Measurements from ENCODE around the gene NEU2. TPM values are rescaled to one million over a fixed set of nuclear protein-coding genes. Genes with fewer than 3 reads are reported as not detected.

The NEU2 gene
- total RNA-seq, 1 donor: not detected

DNA sequence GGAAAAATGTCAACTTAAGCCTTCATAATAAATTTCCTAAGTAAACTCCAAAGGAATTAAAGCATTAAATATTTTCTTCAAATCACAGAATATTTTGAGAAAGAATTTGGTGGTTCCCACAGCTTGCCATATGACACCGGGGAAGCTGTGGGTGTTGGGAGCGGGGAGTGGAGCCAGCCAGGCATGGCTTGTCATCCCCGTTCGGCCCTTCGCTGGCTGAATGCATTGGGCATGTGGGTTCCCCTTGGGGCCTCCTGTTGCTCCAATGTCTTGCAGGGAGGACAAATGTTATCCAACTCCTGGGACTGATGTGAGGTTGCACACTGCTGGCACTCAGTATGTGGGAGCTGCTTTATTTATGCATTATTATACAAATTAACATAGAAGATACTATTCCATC lies 38.0 kb upstream of the NEU2 start:
- no peak overlapping the region for H3K4me3 ChIP-seq (ENCODE audit: low read depth, low read length)
- DNase-seq (ENCODE audit: low read depth): no peak
- TF ChIP-seq, protein P1, sequence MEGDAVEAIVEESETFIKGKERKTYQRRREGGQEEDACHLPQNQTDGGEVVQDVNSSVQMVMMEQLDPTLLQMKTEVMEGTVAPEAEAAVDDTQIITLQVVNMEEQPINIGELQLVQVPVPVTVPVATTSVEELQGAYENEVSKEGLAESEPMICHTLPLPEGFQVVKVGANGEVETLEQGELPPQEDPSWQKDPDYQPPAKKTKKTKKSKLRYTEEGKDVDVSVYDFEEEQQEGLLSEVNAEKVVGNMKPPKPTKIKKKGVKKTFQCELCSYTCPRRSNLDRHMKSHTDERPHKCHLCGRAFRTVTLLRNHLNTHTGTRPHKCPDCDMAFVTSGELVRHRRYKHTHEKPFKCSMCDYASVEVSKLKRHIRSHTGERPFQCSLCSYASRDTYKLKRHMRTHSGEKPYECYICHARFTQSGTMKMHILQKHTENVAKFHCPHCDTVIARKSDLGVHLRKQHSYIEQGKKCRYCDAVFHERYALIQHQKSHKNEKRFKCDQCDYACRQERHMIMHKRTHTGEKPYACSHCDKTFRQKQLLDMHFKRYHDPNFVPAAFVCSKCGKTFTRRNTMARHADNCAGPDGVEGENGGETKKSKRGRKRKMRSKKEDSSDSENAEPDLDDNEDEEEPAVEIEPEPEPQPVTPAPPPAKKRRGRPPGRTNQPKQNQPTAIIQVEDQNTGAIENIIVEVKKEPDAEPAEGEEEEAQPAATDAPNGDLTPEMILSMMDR (IDR thresholded peaks at IDR 0.05; ENCODE audit: insufficient read depth, low read depth, low read length): no peak

DNA sequence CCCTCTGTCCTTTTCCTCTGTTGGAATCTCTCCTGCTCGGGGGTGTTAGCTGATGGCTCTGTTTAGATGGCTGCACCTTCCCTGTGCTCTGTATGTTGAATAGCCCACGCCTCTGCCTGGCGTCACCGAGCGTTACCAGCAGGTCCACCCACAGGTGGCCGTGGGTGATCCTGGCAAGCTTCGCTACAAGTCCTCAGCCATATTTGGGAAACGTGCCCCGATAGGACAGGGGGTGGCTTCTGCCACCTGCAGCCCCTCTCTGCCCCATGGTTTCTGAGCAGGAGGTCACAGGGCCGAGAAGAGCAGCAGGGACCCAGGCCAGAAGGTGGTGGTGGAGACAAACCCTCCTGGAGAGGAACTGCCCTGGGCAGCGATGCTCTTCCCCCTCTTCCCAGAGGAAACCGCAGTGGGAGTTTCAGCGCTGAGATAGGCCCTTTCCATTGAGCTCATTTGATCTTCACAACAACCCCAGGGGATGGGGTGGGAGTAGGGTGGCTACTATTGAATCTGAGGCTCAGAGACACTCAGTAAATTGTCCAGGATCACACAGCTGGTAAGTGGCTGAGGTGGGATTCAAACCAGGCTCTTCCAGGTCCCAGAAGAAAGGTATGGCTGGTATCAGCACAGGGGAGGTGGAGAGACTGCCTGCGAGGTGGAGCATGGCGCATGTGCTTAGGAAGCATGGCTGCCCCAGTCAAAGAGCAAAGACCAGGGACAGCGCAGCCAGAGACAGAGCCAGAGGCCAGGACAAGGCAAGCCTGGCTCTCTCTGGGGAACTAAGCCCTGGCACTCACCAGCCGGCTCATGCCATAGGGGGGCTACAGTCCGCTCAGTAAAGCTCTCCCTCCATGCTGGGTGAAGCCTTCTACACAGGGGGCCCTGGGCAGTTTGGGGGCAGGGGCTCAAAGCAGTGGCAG lies 34.5 kb upstream of the NEU2 start:
- no peak overlapping the region for H3K4me3 ChIP-seq (ENCODE audit: low read depth, low read length)
- DNase-seq (ENCODE audit: low read depth): no peak
- TF ChIP-seq, protein P1 (IDR thresholded peaks at IDR 0.05; ENCODE audit: insufficient read depth, low read depth, low read length): no peak

DNA sequence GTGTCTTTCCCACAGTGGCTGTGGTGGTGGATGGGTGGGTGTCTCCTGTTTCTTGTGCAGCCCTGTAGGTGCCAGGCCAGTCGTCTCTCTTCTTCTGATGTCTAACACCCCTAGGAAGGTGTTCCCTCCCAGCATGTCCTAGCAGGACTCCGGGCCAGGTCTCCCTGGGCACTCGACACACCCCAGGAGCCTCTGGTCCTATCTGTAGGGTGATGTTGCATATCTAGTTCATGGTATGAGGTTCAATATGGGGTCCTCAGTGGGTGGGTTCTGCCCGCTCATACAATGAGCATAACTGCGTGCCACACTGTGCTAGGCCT lies 33.8 kb upstream of the NEU2 start:
- DNase-seq (ENCODE audit: low read depth): no peak
- TF ChIP-seq, protein P1 (IDR thresholded peaks at IDR 0.05; ENCODE audit: insufficient read depth, low read depth, low read length): no peak
- H3K4me3 ChIP-seq (ENCODE audit: low read depth, low read length): no peak overlapping the region

DNA sequence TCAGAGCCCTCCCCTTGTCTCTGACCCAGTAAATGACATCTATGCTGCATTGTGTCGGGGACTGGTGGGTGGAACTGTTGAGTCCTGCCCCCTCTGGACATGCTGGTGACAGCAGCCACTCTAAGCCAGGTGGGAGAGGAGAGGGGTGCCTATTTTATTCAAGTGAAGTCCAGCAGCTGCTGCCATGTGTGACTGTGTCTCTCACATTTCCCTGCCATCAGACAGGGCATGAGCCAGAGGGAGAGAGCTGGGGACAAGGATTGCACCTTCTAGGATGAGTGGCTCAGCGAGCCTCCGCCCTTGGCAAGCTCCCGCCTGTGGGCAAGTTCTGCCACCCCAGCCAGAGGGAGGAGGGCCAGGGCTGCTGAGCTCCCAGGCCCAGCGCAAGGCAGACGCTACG lies 33.1 kb upstream of the NEU2 start:
- H3K4me3 ChIP-seq (ENCODE audit: low read depth, low read length): no peak overlapping the region
- DNase-seq (ENCODE audit: low read depth): no peak
- TF ChIP-seq, protein P1 (IDR thresholded peaks at IDR 0.05; ENCODE audit: insufficient read depth, low read depth, low read length): no peak

DNA sequence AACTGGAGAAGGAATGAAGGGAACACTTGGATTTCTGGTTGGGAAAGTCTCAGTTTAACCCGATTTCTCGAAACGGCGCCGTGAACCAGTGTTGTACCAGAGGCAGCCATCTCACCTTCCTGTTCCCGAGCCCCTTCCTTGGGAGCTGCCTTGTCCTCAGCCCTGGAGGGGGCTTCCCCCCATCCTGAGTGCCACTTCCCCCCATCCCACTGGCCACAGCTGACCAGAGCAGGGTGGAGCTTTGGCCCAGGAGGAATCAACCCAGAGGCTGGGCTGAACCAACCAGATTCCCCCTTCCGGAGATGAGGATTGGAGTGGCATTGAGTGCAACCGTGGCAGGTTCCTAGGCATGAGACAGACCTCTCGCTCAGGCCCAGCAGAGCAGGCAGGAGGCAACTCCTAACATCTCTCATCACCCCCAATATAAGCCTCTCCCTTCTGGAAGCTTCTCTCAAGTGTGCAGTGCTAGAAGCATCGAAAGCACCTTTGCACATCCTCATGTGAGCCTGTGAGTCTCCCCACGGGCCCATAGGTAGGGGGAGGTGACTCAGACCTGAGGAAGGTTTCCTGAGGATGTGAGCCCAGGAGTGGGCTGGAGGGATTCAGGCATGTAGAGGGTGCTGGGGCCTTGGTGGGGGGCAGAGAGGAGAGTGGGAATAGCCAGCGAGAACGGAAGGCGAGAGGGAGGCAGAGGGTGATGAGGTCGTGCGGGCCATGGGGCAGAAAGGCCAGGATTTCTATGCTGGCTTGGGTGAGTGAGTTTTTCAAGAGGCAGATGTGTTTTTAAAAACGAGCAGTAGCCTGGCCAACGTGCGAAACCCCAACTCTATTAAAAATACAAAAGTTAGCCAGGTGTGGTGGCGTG lies 31.4 kb upstream of the NEU2 start:
- no peak overlapping the region for H3K4me3 ChIP-seq (ENCODE audit: low read depth, low read length)
- no peak for DNase-seq (ENCODE audit: low read depth)
- TF ChIP-seq, protein P1 (IDR thresholded peaks at IDR 0.05; ENCODE audit: insufficient read depth, low read depth, low read length): no peak

DNA sequence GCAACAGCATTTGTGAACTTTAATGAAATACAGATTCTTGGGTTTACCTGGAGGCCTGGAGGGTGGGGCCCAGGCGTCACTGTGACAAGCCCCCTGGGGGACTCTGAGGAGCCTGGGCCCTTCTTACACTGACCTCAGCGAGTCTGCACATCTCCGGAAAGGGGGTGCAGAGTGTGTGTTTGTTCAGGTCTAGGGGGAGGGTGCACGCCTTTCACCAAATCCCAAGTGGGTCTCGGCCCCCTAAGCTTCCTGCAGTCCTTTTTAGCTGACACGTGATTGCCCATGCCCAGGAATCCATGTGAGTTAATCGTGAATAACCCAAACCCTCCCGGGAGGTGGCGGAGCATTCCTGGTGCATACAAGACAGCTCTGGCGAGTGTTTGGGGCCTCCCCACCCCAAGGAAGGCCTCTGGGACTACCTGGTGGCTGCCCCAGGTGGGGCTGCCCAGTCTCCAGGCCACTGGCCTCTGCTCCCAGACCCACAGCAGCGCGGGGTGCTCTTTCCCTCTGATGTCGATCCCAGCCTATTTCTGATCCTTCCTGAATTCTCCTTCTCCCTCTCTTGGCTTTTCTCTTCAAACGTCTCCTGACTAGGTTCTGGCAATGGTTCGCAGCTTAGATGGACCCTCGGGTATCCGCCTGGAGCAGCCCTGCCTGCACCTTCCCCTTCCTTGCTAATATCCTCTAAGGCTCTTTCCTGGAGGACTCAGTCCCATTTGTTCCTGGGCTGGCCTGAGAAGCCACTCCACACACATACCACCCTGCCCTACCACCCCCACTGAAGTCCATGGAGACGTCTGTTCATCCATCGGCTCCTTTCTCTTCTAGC lies 29.4 kb upstream of the NEU2 start:
- TF ChIP-seq, protein P1 (IDR thresholded peaks at IDR 0.05; ENCODE audit: insufficient read depth, low read depth, low read length): no peak
- no peak for DNase-seq (ENCODE audit: low read depth)
- no peak overlapping the region for H3K4me3 ChIP-seq (ENCODE audit: low read depth, low read length)

Data from fibroblast of villous mesenchyme (primary cell).